Measurements from ENCODE around the gene ZNF554. TPM values are rescaled to one million over a fixed set of nuclear protein-coding genes. Genes with fewer than 3 reads are reported as not detected.
"Not testable (repeated sequence)": the region's sequence is repeated elsewhere in the genome, so short reads cannot be mapped to it uniquely, and the experiment has no call there.

The ZNF554 gene
- total and polyA plus RNA-seq, 12 donors, result 0.94 to 6.7 (median 4.7) TPM

- DNase-seq (no peak), ATAC-seq (no peak)
- no peak overlapping the region for H3K27ac ChIP-seq
- H3K4me3 ChIP-seq, result no peak overlapping the region
- no peaks in the 10 kb centered on the region for H3K9me3 ChIP-seq
- H3K4me1 ChIP-seq, result peaks cover 0 to 19% (median 8%) of the 10 kb centered on the region in 9 donors
- intact Hi-C loops (cut with DNase I), result no loop called here
- peaks cover 0 to 25% (median 0%) of the 10 kb centered on the region in 9 donors for H3K36me3 ChIP-seq
- TF ChIP-seq, protein P1, sequence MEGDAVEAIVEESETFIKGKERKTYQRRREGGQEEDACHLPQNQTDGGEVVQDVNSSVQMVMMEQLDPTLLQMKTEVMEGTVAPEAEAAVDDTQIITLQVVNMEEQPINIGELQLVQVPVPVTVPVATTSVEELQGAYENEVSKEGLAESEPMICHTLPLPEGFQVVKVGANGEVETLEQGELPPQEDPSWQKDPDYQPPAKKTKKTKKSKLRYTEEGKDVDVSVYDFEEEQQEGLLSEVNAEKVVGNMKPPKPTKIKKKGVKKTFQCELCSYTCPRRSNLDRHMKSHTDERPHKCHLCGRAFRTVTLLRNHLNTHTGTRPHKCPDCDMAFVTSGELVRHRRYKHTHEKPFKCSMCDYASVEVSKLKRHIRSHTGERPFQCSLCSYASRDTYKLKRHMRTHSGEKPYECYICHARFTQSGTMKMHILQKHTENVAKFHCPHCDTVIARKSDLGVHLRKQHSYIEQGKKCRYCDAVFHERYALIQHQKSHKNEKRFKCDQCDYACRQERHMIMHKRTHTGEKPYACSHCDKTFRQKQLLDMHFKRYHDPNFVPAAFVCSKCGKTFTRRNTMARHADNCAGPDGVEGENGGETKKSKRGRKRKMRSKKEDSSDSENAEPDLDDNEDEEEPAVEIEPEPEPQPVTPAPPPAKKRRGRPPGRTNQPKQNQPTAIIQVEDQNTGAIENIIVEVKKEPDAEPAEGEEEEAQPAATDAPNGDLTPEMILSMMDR (IDR thresholded peaks at IDR 0.05), result no peak
- 85 to 87% methylated on average over 16 of the region's 16 CpGs for WGBS, 2 donors
- H3K27me3 ChIP-seq, result no peaks in the 10 kb centered on the region
These were observed 3.0 kb upstream of the ZNF554 start for GRCh38 chr19:2816641-2817040.

DNA sequence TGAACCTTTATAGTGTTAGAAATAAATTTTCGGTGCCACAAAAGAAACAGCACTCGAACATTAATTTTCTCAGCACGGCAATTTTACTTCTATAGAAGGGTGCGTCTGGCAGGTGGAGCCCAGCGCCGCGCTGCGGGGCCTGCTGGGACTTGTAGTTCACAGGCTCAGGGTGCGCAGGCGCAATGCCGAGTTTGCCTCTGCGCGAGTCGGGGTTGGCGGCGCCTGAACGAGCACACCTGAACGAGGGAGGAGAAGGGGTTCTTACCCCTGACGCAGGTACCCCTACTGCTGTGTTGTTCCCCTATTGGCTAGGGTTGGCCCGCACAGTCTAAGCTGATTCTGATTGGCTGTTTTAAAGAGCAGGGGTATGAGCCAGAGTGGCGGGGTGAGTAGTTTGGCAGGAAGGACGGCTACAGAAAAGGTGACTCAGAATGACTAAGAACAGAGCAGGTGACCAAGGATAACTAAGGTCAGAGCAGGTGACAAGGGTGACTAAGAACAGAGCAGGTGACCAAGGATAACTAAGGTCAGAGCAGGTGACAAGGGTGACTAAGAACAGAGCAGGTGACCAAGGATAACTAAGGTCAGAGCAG, 2.3 kb upstream of the ZNF554 start:
- intact Hi-C loops (cut with DNase I); DNase-seq; ATAC-seq; H3K9me3 ChIP-seq; H3K27ac ChIP-seq; H3K4me3 ChIP-seq; H3K27me3 ChIP-seq: not testable (repeated sequence)
- Histone ChIP-seq H3K36me3 (peaks cover 0 to 18% (median 0%) of the 10 kb centered on the region in 9 donors), H3K4me1 (peaks cover 0 to 19% (median 8%) of the 10 kb centered on the region in 9 donors)
- 70 to 80% methylated on average over 22 of the region's 22 CpGs for WGBS, 2 donors

DNA sequence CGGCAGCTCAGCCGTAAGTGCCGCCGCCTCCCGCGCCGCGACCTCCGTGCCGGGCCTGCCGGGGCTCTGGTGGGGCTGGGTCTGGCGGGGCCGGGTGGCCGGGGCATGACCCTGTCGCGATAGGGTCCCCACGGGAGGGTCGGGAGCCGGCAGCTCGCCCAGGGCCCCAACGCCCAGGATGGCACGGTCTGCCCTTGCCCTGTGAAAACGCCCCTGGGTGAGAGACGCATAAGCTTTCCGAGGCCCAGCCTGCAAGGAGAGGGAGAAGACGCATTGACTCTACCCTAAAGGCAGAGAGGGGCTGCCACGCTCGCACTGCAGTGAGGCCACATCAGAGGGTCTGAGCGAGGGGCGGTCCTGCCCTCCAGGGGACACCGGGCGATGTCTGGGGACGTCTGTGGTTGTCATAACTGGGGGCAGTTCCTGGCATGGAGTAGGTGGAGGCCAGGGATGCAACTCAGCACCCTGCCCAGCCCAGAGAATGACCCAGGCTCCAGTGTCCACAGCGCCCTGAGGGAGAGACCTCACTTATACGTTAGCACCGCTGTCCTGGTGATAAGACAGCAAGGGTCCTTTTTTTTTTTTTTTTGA, 539 bp downstream of the ZNF554 start:
- Histone ChIP-seq H3K4me3 (peak overlapping the region; percentile 72 to 87 (median 82)), H3K27me3 (no peaks in the 10 kb centered on the region), H3K4me1 (peaks cover 0 to 19% (median 8%) of the 10 kb centered on the region in 9 donors), H3K9me3 (no peaks in the 10 kb centered on the region), H3K27ac (peak overlapping the region in 9 of 10 donors; percentile 32 to 83 (median 70)), H3K36me3 (peaks cover 0 to 17% (median 7%) of the 10 kb centered on the region in 9 donors)
- intact Hi-C loops (cut with DNase I), result no loop called here
- TF ChIP-seq, protein P1 (IDR thresholded peaks at IDR 0.05), result no peak
- 2% methylated on average over 25 to 36 of the region's 36 CpGs for WGBS, 2 donors
- DNase-seq, result no peak
- peak in 4 of 8 donors; percentile 10 to 31 (median 16) for ATAC-seq

- no peak overlapping the region for H3K27ac ChIP-seq
- no peak for ATAC-seq
- H3K4me1 ChIP-seq, result peaks cover 0 to 19% (median 8%) of the 10 kb centered on the region in 9 donors
- H3K9me3 ChIP-seq, result peaks cover 0 to 11% (median 0%) of the 10 kb centered on the region in 11 donors
- WGBS, 2 donors, result 92 to 96% methylated on average over 5 of the region's 5 CpGs
- H3K36me3 ChIP-seq, result peaks cover 0 to 38% (median 15%) of the 10 kb centered on the region in 9 donors
- intact Hi-C loops (cut with DNase I), result no loop called here
- TF ChIP-seq, protein P1 (IDR thresholded peaks at IDR 0.05), result no peak
- H3K4me3 ChIP-seq, result no peak overlapping the region
- no peaks in the 10 kb centered on the region for H3K27me3 ChIP-seq
- DNase-seq, result no peak
These were observed 3.2 kb downstream of the ZNF554 start for GRCh38 chr19:2822846-2823245.

GRCh38 chr19:2823646-2824045, 4.0 kb downstream of the ZNF554 start:
- DNase-seq, result no peak

More at GRCh38 chr19:2823646-2824045, 4.0 kb downstream of the ZNF554 start:
- peaks cover 0 to 46% (median 17%) of the 10 kb centered on the region in 9 donors for H3K36me3 ChIP-seq
- 77 to 87% methylated on average over 9 of the region's 9 CpGs for WGBS, 2 donors
- no peak for ATAC-seq
- H3K4me1 ChIP-seq, result peaks cover 0 to 19% (median 8%) of the 10 kb centered on the region in 9 donors
- no peaks in the 10 kb centered on the region for H3K27me3 ChIP-seq
- TF ChIP-seq, protein P1 (IDR thresholded peaks at IDR 0.05), result no peak
- H3K4me3 ChIP-seq, result no peak overlapping the region
- H3K9me3 ChIP-seq, result peaks cover 0 to 19% (median 0%) of the 10 kb centered on the region in 11 donors
- intact Hi-C loops (cut with DNase I), result no loop called here
- no peak overlapping the region for H3K27ac ChIP-seq
